Esophagus squamous epithelium (tissue), 4 donors: ENCODE results near the gene SEMA6D.

Experiments used
- POLR2A ChIP-seq, 4 donors: fragments of 450-650 bp; IDR thresholded peaks; one replicate each; pipeline ENCODE4 v1.6.1; 2017; ENCODE audit warnings: antibody characterized with exemption in 4 of 4, mild to moderate bottlenecking in 4 of 4, moderate library complexity in 3 of 4
- TF ChIP-seq, protein P1 (sequence below), 6 experiments: fragments of 450-650 bp in 4 of 6; fragments of 200-600 bp in 2 of 6; sonication (generic) in 2 of 6; IDR thresholded peaks; one replicate each; pipeline ENCODE4 v1.5.1; 2016 to 2019; ENCODE audit warnings: antibody characterized with exemption in 6 of 6, mild to moderate bottlenecking in 4 of 6, moderate library complexity in 4 of 6

DNA sequence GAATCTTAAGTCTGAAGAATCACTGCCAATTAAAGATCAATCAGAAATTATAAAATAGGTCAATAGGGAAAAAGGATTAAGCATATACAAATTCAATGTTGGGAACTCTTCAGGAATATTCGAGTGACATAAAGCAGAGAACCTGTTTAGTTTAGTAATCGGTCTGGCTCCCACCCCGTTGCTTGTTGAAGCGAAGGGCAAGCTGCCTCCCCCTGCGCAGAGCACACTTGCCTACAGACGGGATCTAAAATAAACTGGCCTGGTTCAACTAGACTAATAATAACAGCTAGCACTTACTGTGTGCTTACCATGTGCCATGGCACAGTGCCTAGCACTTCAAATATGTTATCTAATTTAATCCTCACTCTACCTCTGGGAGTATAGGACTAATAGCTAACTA is 8.6 kb downstream of the SEMA6D start:
- TF ChIP-seq, protein P1, sequence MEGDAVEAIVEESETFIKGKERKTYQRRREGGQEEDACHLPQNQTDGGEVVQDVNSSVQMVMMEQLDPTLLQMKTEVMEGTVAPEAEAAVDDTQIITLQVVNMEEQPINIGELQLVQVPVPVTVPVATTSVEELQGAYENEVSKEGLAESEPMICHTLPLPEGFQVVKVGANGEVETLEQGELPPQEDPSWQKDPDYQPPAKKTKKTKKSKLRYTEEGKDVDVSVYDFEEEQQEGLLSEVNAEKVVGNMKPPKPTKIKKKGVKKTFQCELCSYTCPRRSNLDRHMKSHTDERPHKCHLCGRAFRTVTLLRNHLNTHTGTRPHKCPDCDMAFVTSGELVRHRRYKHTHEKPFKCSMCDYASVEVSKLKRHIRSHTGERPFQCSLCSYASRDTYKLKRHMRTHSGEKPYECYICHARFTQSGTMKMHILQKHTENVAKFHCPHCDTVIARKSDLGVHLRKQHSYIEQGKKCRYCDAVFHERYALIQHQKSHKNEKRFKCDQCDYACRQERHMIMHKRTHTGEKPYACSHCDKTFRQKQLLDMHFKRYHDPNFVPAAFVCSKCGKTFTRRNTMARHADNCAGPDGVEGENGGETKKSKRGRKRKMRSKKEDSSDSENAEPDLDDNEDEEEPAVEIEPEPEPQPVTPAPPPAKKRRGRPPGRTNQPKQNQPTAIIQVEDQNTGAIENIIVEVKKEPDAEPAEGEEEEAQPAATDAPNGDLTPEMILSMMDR (IDR thresholded peaks at IDR 0.05) = no peak
- no peak for TF ChIP-seq POLR2A (IDR thresholded peaks at IDR 0.05)
